ENCODE results near the gene ATP10B. TPM values are rescaled to one million over a fixed set of nuclear protein-coding genes. Genes with fewer than 3 reads are reported as not detected.

ATP10B gene
- polyA plus RNA-seq, 3 donors: not detected

- Mint-ChIP-seq H3K9me3 (peaks cover 2 to 12% (median 6%) of the 10 kb centered on the region in 7 donors), H3K27me3 (ENCODE audit: low read depth in 3 of 3) (peaks cover 2 to 6% (median 3%) of the 10 kb centered on the region in 3 donors), H3K4me1 (no peaks in the 10 kb centered on the region), H3K27ac (no peak overlapping the region), H3K36me3 (no peaks in the 10 kb centered on the region), H3K4me3 (no peak overlapping the region)
- no peak for DNase-seq
- no peaks in the 10 kb centered on the region for H3K36me3 ChIP-seq (replicated peaks in 1 of 2; ENCODE audit: control insufficient read depth in 1 of 2, insufficient read depth in 2 of 2, low read length in 2 of 2)
- WGBS (ENCODE audit: insufficient coverage): no CpG with 5 or more reads among the region's 1 CpG
- no peak overlapping the region for H2AFZ ChIP-seq (ENCODE audit: insufficient read depth, low read depth, low read length, poor library complexity, severe bottlenecking)
- H3K9me3 ChIP-seq (replicated peaks in 1 of 2; ENCODE audit: control insufficient read depth in 1 of 2, insufficient read depth in 1 of 2, low read length in 2 of 2): no peaks in the 10 kb centered on the region
- H3K4me3 ChIP-seq (replicated peaks in 1 of 3; ENCODE audit: low read depth in 2 of 3, low read length in 3 of 3): no peak overlapping the region
- no peaks in the 10 kb centered on the region for H3K27me3 ChIP-seq (ENCODE audit: control insufficient read depth in 2 of 2, insufficient read depth in 2 of 2, low read length in 2 of 2)
- H3K9ac ChIP-seq (ENCODE audit: insufficient read depth, low read length, poor library complexity, severe bottlenecking): no peak overlapping the region
- TF ChIP-seq, protein P1, sequence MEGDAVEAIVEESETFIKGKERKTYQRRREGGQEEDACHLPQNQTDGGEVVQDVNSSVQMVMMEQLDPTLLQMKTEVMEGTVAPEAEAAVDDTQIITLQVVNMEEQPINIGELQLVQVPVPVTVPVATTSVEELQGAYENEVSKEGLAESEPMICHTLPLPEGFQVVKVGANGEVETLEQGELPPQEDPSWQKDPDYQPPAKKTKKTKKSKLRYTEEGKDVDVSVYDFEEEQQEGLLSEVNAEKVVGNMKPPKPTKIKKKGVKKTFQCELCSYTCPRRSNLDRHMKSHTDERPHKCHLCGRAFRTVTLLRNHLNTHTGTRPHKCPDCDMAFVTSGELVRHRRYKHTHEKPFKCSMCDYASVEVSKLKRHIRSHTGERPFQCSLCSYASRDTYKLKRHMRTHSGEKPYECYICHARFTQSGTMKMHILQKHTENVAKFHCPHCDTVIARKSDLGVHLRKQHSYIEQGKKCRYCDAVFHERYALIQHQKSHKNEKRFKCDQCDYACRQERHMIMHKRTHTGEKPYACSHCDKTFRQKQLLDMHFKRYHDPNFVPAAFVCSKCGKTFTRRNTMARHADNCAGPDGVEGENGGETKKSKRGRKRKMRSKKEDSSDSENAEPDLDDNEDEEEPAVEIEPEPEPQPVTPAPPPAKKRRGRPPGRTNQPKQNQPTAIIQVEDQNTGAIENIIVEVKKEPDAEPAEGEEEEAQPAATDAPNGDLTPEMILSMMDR (IDR thresholded peaks at IDR 0.05): no peak
- no peaks in the 10 kb centered on the region for H3K79me2 ChIP-seq (ENCODE audit: insufficient read depth, low read length)
- H3K4me2 ChIP-seq (replicated peaks; ENCODE audit: extremely low read depth, low read length, poor library complexity, severe bottlenecking): no peak overlapping the region
- intact Hi-C loops (cut with micrococcal nuclease): no loop called here
- H3K27ac ChIP-seq (ENCODE audit: low read depth in 1 of 2, low read length in 2 of 2): no peak overlapping the region
- no peaks in the 10 kb centered on the region for H3K4me1 ChIP-seq (ENCODE audit: control insufficient read depth in 1 of 2, insufficient read depth in 2 of 2, low read length in 2 of 2)
- H4K20me1 ChIP-seq (ENCODE audit: insufficient read depth, low read length): no peaks in the 10 kb centered on the region
These were observed 94.8 kb downstream of the ATP10B start for GRCh38 chr5:160757194-160757593.

- Mint-ChIP-seq H3K27ac (no peak overlapping the region), H3K4me3 (peak overlapping the region in 1 of 2 donors; percentile 3), H3K4me1 (peaks cover 2% of the 10 kb centered on the region), H3K9me3 (peaks cover 0 to 5% (median 2%) of the 10 kb centered on the region in 7 donors), H3K36me3 (no peaks in the 10 kb centered on the region), H3K27me3 (ENCODE audit: low read depth in 3 of 3) (peaks cover 1 to 5% (median 4%) of the 10 kb centered on the region in 3 donors)
- Histone ChIP-seq H3K4me2 (replicated peaks; ENCODE audit: extremely low read depth, low read length, poor library complexity, severe bottlenecking) (no peak overlapping the region), H3K36me3 (replicated peaks in 1 of 2; ENCODE audit: control insufficient read depth in 1 of 2, insufficient read depth in 2 of 2, low read length in 2 of 2) (no peaks in the 10 kb centered on the region), H3K27me3 (ENCODE audit: control insufficient read depth in 2 of 2, insufficient read depth in 2 of 2, low read length in 2 of 2) (no peaks in the 10 kb centered on the region), H3K27ac (ENCODE audit: low read depth in 1 of 2, low read length in 2 of 2) (no peak overlapping the region), H3K4me1 (ENCODE audit: control insufficient read depth in 1 of 2, insufficient read depth in 2 of 2, low read length in 2 of 2) (no peaks in the 10 kb centered on the region), H2AFZ (ENCODE audit: insufficient read depth, low read depth, low read length, poor library complexity, severe bottlenecking) (no peak overlapping the region), H4K20me1 (ENCODE audit: insufficient read depth, low read length) (no peaks in the 10 kb centered on the region), H3K79me2 (ENCODE audit: insufficient read depth, low read length) (no peaks in the 10 kb centered on the region), H3K4me3 (replicated peaks in 1 of 3; ENCODE audit: low read depth in 2 of 3, low read length in 3 of 3) (no peak overlapping the region), H3K9ac (ENCODE audit: insufficient read depth, low read length, poor library complexity, severe bottlenecking) (no peak overlapping the region), H3K9me3 (replicated peaks in 1 of 2; ENCODE audit: control insufficient read depth in 1 of 2, insufficient read depth in 1 of 2, low read length in 2 of 2) (no peaks in the 10 kb centered on the region)
- TF ChIP-seq, protein P1 (IDR thresholded peaks at IDR 0.05): no peak
- DNase-seq: no peak
- intact Hi-C loops (cut with micrococcal nuclease): no loop called here
- 98% methylated on average over 3 of the region's 4 CpGs for WGBS (ENCODE audit: insufficient coverage)
These were observed 100.9 kb downstream of the ATP10B start for GRCh38 chr5:160750938-160751657.

Data from CD14-positive monocyte (primary cell).